HCT116 (cell line): ENCODE data around the gene TPPP2. TPM values are rescaled to one million over a fixed set of nuclear protein-coding genes. Genes with fewer than 3 reads are reported as not detected.

Source experiments
- ATAC-seq: fragments of 200-7000 bp; cut with Tn5 transposase; 2 replicates; pipeline ENCODE4 v1.9.1; 2020; ENCODE audit warnings: mild to moderate bottlenecking, moderate library complexity
- BruUV-seq: library from RNA; stranded (reverse); fragments of 400-500 nt; replicated peaks from 2 replicates; lab custom pipeline; 2021; lab: Mats Ljungman, UMichigan
- CTCF ChIA-PET: fragments of 300-600 bp; sonication (Branson Sonifier 250); formaldehyde crosslinking; loops from one replicate; lab custom pipeline; 2021; ENCODE audit warnings: antibody characterized with exemption; lab: Charles Lee
- POLR2A ChIA-PET: fragments of 300-600, 350-600 bp; sonication (Branson Sonifier 250); formaldehyde crosslinking; loops from one replicate; lab custom pipeline; 2021; ENCODE audit warnings: antibody characterized with exemption; lab: Charles Lee
- RAD21 ChIA-PET, 2 experiments: fragments of 300-600 bp; sonication (Branson Sonifier 250); formaldehyde crosslinking; loops; one replicate each; lab custom pipeline; 2023; ENCODE audit warnings: low total read pairs in 2 of 2; ENCODE audit not compliant: uncharacterized antibody in 2 of 2, unreplicated experiment in 2 of 2, low non-redundant PET in 1 of 2; lab: Charles Lee
- DNase-seq: peaks from one replicate; pipeline ENCODE4 v3.0.0-alpha.2; 2010; ENCODE audit warnings: low read depth, low spot score
- H2AFZ ChIP-seq: fragments of 200-600 bp; shearing (Covaris generic), sonication (generic); 2 replicates; pipeline ENCODE4 v1.6.1; 2017; ENCODE audit warnings: low read depth, mixed run types, mixed read lengths, antibody characterized with exemption, low read length; ENCODE audit not compliant: poor library complexity, severe bottlenecking
- H3K27ac ChIP-seq: 2 replicates; pipeline ENCODE4 v1.5.1; 2012; ENCODE audit warnings: low read depth, low read length
- H3K27me3 ChIP-seq: fragments of 200-600 bp; sonication (generic); 2 replicates; pipeline ENCODE4 v1.6.1; 2016; ENCODE audit warnings: mixed run types, low read length, mixed read lengths; ENCODE audit not compliant: insufficient read depth
- H3K36me3 ChIP-seq, 2 experiments: fragments of 200-500 bp in 1 of 2; fragments of 200-600 bp in 1 of 2; sonication (Bioruptor generic) in 1 of 2; sonication (generic) in 1 of 2; 2 replicates each; pipeline versions ENCODE4 v1.5.1 to v1.6.1; 2014 to 2016; ENCODE audit warnings: low read length in 2 of 2, inconsistent platforms in 1 of 2, mixed read lengths in 1 of 2, mixed run types in 1 of 2; ENCODE audit not compliant: insufficient read depth in 2 of 2, control insufficient read depth in 1 of 2
- H3K4me1 ChIP-seq, 2 experiments: fragments of 200-600 bp in 1 of 2; sonication (generic) in 1 of 2; 2 replicates each; pipeline versions ENCODE4 v1.5.1 to v1.6.1; 2012 to 2017; ENCODE audit warnings: low read length in 2 of 2, inconsistent platforms in 1 of 2, mild to moderate bottlenecking in 1 of 2, mixed read lengths in 1 of 2, mixed run types in 1 of 2, moderate library complexity in 1 of 2; ENCODE audit not compliant: insufficient read depth in 2 of 2, control insufficient read depth in 1 of 2
- H3K4me2 ChIP-seq: fragments of 200-600 bp; sonication (generic); 2 replicates; pipeline ENCODE4 v1.6.1; 2017; ENCODE audit warnings: mixed run types, low read length, mixed read lengths
- H3K4me3 ChIP-seq, 2 experiments: fragments of 200-600 bp in 1 of 2; sonication (generic) in 1 of 2; replicated peaks in 1 of 2; 2 replicates each; pipeline ENCODE4 v1.5.1; 2011 to 2016; ENCODE audit warnings: low read length in 2 of 2, control low read depth in 1 of 2, low read depth in 1 of 2, mild to moderate bottlenecking in 1 of 2, mixed read lengths in 1 of 2, mixed run types in 1 of 2
- H3K79me2 ChIP-seq: fragments of 200-600 bp; sonication (generic); 2 replicates; pipeline ENCODE4 v1.6.1; 2017; ENCODE audit warnings: mild to moderate bottlenecking, mixed run types, low read length, moderate library complexity, mixed read lengths; ENCODE audit not compliant: insufficient read depth
- H3K9ac ChIP-seq: fragments of 200-600 bp; sonication (generic); 2 replicates; pipeline ENCODE4 v1.6.1; 2016; ENCODE audit warnings: low read length, mixed read lengths
- H3K9me2 ChIP-seq: fragments of 200-600 bp; sonication (generic), shearing (Covaris generic); 2 replicates; pipeline ENCODE4 v1.6.1; 2017; ENCODE audit warnings: mixed run types, mild to moderate bottlenecking, moderate library complexity; ENCODE audit not compliant: insufficient read depth
- H3K9me3 ChIP-seq, 2 experiments: fragments of 200-500 bp in 1 of 2; fragments of 200-600 bp in 1 of 2; sonication (Bioruptor generic) in 1 of 2; sonication (generic) in 1 of 2; 2 replicates each; pipeline ENCODE4 v1.6.1; 2014 to 2017; ENCODE audit warnings: low read length in 2 of 2, mixed read lengths in 2 of 2, inconsistent platforms in 1 of 2, low read depth in 1 of 2, mild to moderate bottlenecking in 1 of 2, mixed run types in 1 of 2, moderate library complexity in 1 of 2; ENCODE audit not compliant: control insufficient read depth in 1 of 2, insufficient read depth in 1 of 2
- H4K20me1 ChIP-seq: fragments of 200-600 bp; sonication (generic), shearing (Covaris generic); 2 replicates; pipeline ENCODE4 v1.6.1; 2017; ENCODE audit warnings: mixed run types, mild to moderate bottlenecking, moderate library complexity; ENCODE audit not compliant: insufficient read depth
- CBX3 ChIP-seq: IDR thresholded peaks from 2 replicates; pipeline ENCODE4 v1.6.1; 2012; ENCODE audit warnings: low read depth
- CEBPB ChIP-seq: IDR thresholded peaks from 2 replicates; pipeline ENCODE4 v1.6.1; 2012; ENCODE audit warnings: low read depth
- EGR1 ChIP-seq: IDR thresholded peaks from 2 replicates; pipeline ENCODE4 v1.6.1; 2012; ENCODE audit warnings: low read depth
- ELF1 ChIP-seq: IDR thresholded peaks from 2 replicates; pipeline ENCODE4 v1.6.1; 2012; ENCODE audit warnings: low read depth, borderline replicate concordance
- EZH2phosphoT487 ChIP-seq: fragments of 200-600 bp; IDR thresholded peaks from 2 replicates; pipeline ENCODE4 v1.6.1; 2018; ENCODE audit warnings: antibody characterized with exemption, borderline replicate concordance
- FOSL1 ChIP-seq: IDR thresholded peaks from 2 replicates; pipeline ENCODE4 v1.6.1; 2012; ENCODE audit warnings: low read depth
- RAD21 ChIP-seq: IDR thresholded peaks from 2 replicates; pipeline ENCODE4 v1.6.1; 2012; ENCODE audit warnings: low read depth, mild to moderate bottlenecking
- SIN3A ChIP-seq: IDR thresholded peaks from 2 replicates; pipeline ENCODE4 v1.6.1; 2012; ENCODE audit warnings: low read depth
- SP1 ChIP-seq: IDR thresholded peaks from 2 replicates; pipeline ENCODE4 v1.6.1; 2012; ENCODE audit warnings: low read depth
- SRF ChIP-seq: IDR thresholded peaks from 2 replicates; pipeline ENCODE4 v1.6.1; 2012; ENCODE audit warnings: low read depth
- TCF7L2 ChIP-seq: IDR thresholded peaks from 2 replicates; pipeline ENCODE4 v1.7.0; 2011; ENCODE audit warnings: borderline replicate concordance, inconsistent platforms; ENCODE audit not compliant: insufficient read depth, insufficient read length; ENCODE audit errors: extremely low read depth
- YY1 ChIP-seq: IDR thresholded peaks from 2 replicates; pipeline ENCODE4 v1.6.1; 2011; ENCODE audit warnings: low read length, low read depth, moderate library complexity, mild to moderate bottlenecking; ENCODE audit not compliant: insufficient replicate concordance; ENCODE audit errors: extremely low read depth
- ZFX ChIP-seq: fragments of 450-650 bp; IDR thresholded peaks from 2 replicates; pipeline ENCODE4 v1.6.1; 2017
- ZNF274 ChIP-seq: fragments of 200-500 bp; sonication (Bioruptor generic); IDR thresholded peaks from 2 replicates; pipeline ENCODE4 v1.6.1; 2014; ENCODE audit warnings: mild to moderate bottlenecking, low read depth, low read length, inconsistent platforms
- intact Hi-C: fragments of 100-400 bp; cut with micrococcal nuclease; formaldehyde crosslinking; loops from 2 replicates; pipeline ENCODE4 v1.10.0; 2022
- total RNA-seq: library from RNA; stranded (reverse); gene quantifications from one replicate; pipeline ENCODE4 v1.2.1, GENCODE V29; 2021; ENCODE audit not compliant: unreplicated experiment
- TF ChIP-seq, protein P1 (sequence below): IDR thresholded peaks from 2 replicates; pipeline ENCODE4 v1.6.1; 2012
- TF ChIP-seq, protein P2 (sequence below): IDR thresholded peaks from 2 replicates; pipeline ENCODE4 v1.6.1; 2012; ENCODE audit warnings: low read depth
- TF ChIP-seq, protein P3 (sequence below), 3 experiments: fragments of 200-600 bp in 1 of 3; sonication (generic) in 1 of 3; IDR thresholded peaks in 2 of 3; conservative IDR thresholded peaks in 1 of 3; 2 replicates each; pipeline ENCODE4 v1.5.1; 2012 to 2017; ENCODE audit warnings: low read depth in 2 of 3, low read length in 2 of 3, antibody characterized with exemption in 1 of 3, borderline replicate concordance in 1 of 3, control low read depth in 1 of 3, mild to moderate bottlenecking in 1 of 3, mixed read lengths in 1 of 3, mixed run types in 1 of 3, moderate library complexity in 1 of 3; ENCODE audit not compliant: insufficient read depth in 1 of 3

The TPPP2 gene
- total RNA-seq, 1 experiment from 2014 or later, result not detected

DNA sequence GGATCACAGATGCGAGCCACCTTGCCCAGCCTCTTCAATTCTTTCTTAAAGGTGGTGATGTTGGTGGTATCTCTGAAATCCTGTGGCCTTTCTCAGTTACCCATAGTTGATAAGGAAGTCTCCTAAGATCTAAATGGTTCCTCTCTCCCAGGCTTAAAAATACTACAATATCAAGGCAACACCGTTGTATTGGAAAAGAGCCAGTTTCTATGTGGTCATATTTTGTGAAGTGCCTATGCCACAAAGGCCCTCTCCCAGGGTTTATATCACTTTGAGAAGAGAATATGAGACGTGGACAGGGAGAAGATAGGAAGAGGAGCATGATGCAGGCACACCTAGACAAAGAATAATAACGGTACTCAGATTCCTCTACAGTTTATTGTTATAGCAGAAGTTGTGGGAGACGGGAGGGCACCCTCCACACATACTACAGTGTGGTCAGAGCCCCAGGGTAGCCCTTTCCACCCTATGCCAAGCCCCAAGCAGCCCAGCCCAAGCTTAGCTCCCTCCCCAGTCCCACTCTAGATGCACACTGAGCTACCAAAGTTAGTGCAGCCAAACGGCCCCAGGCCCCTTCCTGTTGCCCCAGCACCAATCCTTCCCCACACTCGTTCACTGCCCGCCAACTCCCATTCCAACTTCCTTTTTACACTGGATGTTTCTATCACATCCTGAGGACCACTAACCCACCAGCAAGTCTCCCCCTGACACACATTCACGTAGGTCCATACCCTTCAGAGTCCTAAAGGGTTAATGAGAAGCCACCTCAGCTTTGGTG lies 13.4 kb upstream of the TPPP2 start:
- no peak for DNase-seq
- Histone ChIP-seq H3K27ac (no peak overlapping the region), H3K4me1 (peaks cover 0 to 4% of the 10 kb centered on the region in 2 experiments; a peak in 1 of 4 replicates), H3K4me2 (no peak overlapping the region), H4K20me1 (no peaks in the 10 kb centered on the region), H2AFZ (no peak overlapping the region), H3K9me2 (no peaks in the 10 kb centered on the region), H3K27me3 (peaks cover 17% of the 10 kb centered on the region; the same call in 1 of the 2 replicates), H3K9ac (no peak overlapping the region), H3K4me3 (no peak overlapping the region), H3K36me3 (no peaks in the 10 kb centered on the region; a peak in 1 of 4 replicates), H3K9me3 (no peaks in the 10 kb centered on the region), H3K79me2 (no peaks in the 10 kb centered on the region)
- BruUV-seq, result no TSS peak
- POLR2A ChIA-PET, result no interaction called here
- no peak for ATAC-seq
- CTCF ChIA-PET, result interaction anchor here (0.7 to 4.0 kb wide), 6 partner anchors 11 to 108 kb away, joined by 3 to 148 read pairs (median 36); partner anchors contain the start of genes RNASE7 and SLC39A2
- RAD21 ChIA-PET, result interaction anchor here in 1 of 2 experiments (3.6 kb wide), 1 partner anchor 23 kb away, joined by 30 read pairs; no protein-coding TSS in a partner anchor
- intact Hi-C loops, result loop anchor here (10.0 kb wide), 1 partner anchor 538 kb away; no protein-coding TSS in a partner anchor
- no peak for TF ChIP-seq ZNF274
- no peak for TF ChIP-seq SIN3A
- no peak for TF ChIP-seq EGR1
- no peak for TF ChIP-seq RAD21
- no peak for TF ChIP-seq YY1
- TF ChIP-seq CEBPB, result no peak
- TF ChIP-seq, protein P1, sequence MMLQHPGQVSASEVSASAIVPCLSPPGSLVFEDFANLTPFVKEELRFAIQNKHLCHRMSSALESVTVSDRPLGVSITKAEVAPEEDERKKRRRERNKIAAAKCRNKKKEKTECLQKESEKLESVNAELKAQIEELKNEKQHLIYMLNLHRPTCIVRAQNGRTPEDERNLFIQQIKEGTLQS, result no peak
- no peak for TF ChIP-seq FOSL1
- TF ChIP-seq SP1, result no peak
- TF ChIP-seq, protein P2, sequence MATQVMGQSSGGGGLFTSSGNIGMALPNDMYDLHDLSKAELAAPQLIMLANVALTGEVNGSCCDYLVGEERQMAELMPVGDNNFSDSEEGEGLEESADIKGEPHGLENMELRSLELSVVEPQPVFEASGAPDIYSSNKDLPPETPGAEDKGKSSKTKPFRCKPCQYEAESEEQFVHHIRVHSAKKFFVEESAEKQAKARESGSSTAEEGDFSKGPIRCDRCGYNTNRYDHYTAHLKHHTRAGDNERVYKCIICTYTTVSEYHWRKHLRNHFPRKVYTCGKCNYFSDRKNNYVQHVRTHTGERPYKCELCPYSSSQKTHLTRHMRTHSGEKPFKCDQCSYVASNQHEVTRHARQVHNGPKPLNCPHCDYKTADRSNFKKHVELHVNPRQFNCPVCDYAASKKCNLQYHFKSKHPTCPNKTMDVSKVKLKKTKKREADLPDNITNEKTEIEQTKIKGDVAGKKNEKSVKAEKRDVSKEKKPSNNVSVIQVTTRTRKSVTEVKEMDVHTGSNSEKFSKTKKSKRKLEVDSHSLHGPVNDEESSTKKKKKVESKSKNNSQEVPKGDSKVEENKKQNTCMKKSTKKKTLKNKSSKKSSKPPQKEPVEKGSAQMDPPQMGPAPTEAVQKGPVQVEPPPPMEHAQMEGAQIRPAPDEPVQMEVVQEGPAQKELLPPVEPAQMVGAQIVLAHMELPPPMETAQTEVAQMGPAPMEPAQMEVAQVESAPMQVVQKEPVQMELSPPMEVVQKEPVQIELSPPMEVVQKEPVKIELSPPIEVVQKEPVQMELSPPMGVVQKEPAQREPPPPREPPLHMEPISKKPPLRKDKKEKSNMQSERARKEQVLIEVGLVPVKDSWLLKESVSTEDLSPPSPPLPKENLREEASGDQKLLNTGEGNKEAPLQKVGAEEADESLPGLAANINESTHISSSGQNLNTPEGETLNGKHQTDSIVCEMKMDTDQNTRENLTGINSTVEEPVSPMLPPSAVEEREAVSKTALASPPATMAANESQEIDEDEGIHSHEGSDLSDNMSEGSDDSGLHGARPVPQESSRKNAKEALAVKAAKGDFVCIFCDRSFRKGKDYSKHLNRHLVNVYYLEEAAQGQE, result no peak
- TF ChIP-seq SRF, result no peak
- TF ChIP-seq ZFX, result no peak
- TF ChIP-seq EZH2phosphoT487, result no peak
- TF ChIP-seq, protein P3, sequence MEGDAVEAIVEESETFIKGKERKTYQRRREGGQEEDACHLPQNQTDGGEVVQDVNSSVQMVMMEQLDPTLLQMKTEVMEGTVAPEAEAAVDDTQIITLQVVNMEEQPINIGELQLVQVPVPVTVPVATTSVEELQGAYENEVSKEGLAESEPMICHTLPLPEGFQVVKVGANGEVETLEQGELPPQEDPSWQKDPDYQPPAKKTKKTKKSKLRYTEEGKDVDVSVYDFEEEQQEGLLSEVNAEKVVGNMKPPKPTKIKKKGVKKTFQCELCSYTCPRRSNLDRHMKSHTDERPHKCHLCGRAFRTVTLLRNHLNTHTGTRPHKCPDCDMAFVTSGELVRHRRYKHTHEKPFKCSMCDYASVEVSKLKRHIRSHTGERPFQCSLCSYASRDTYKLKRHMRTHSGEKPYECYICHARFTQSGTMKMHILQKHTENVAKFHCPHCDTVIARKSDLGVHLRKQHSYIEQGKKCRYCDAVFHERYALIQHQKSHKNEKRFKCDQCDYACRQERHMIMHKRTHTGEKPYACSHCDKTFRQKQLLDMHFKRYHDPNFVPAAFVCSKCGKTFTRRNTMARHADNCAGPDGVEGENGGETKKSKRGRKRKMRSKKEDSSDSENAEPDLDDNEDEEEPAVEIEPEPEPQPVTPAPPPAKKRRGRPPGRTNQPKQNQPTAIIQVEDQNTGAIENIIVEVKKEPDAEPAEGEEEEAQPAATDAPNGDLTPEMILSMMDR (IDR thresholded peaks at IDR 0.05 in 2 of 3, conservative IDR thresholded peaks at IDR 0.05 in 1 of 3; ENCODE audit: borderline replicate concordance in 1 of 3, insufficient read depth in 1 of 3, low read depth in 2 of 3, low read length in 2 of 3), result no peak
- no peak for TF ChIP-seq CBX3
- no peak for TF ChIP-seq TCF7L2
- no peak for TF ChIP-seq ELF1
- TF ChIP-seq, all 23 proteins: peak for 0
